GM18505 (cell line): ENCODE measurements around the gene CNKSR3.

ENCODE experiments used
- ATAC-seq: cut with Tn5 transposase; IDR thresholded peaks from one replicate; pipeline ENCODE4 v1.9.1; 2021; ENCODE audit not compliant: unreplicated experiment
- POLR2A ChIP-seq: IDR thresholded peaks from 4 replicates; pipeline ENCODE4 v1.6.1; 2011; ENCODE audit warnings: borderline replicate concordance; ENCODE audit not compliant: insufficient read depth, insufficient read length; ENCODE audit errors: extremely low read depth

Gene CNKSR3

GRCh38 chr6:154433477-154434241, 76.8 kb downstream of the CNKSR3 start:
- ATAC-seq = no peak
- no peak for TF ChIP-seq POLR2A

DNA sequence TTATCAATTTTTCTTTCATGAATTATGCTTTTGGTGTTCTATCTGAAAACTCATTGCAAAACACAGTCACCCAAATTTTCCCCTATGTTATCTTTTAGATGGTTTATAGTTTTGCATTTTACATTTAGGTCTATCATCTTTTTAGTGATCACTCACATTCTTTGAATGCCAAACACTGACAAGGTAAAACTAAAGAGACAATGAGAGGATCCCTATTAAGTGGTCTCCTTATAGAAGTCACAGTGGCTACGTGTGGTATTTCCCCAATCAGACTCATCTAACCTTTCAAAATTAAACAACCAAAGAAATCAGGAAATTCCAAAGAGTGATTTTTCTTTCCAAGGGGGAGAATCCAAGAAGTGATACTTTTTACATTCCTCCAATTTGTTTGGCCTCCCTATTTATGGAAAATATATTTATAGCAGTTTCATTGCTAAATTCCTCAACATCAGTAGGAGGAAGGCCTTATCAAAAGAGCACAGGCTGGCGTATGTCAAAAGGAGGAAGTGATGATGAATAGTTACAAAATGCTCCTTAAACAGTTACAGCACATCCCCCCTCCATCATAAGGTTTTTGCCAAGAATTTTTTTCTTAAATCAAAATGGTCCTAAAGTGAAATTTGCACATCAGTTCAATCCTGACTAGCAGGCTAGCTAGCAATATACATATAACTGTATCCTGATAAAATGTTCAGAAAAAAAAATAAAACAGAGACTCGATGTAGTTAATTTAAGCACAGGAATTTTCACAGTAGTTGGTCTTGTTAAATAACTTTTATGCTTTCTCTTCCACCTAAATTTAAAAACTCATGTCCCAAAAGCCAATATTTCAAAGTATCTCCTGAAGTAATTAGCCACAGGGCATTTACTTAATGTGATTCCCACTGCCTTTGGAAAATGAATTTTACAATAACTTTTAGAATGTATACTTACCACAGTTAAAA, 77.7 kb downstream of the CNKSR3 start:
- TF ChIP-seq POLR2A = no peak
- no peak for ATAC-seq

DNA sequence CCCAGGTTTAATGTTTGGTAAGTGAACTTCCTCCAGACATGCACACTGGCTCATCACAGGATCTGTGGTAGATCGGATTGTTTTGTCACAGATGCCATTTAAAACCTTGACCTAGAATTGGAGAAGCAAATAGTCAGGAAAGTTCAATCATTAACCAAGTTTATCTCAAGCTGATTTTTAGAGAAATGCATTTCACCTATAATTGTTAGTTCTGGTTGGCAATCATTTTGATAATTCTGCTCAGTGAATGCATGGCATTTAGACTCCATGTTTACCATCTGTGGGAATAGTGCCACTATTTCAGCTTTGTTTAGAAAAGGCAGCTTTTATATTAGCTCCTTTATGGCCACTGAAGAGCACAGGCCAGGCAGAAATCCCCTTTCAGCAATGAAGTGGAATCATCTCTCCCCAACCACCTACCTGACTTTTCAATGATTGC, 80.0 kb downstream of the CNKSR3 start:
- ATAC-seq = no peak
- no peak for TF ChIP-seq POLR2A

- TF ChIP-seq POLR2A = no peak
These were observed 80.8 kb downstream of the CNKSR3 start for GRCh38 chr6:154429711-154430110.

GRCh38 chr6:154428897-154429296, 81.6 kb downstream of the CNKSR3 start:
- no peak for TF ChIP-seq POLR2A
- ATAC-seq = no peak

More at GRCh38 chr6:154429711-154430110, 80.8 kb downstream of the CNKSR3 start:
- no peak for ATAC-seq

DNA sequence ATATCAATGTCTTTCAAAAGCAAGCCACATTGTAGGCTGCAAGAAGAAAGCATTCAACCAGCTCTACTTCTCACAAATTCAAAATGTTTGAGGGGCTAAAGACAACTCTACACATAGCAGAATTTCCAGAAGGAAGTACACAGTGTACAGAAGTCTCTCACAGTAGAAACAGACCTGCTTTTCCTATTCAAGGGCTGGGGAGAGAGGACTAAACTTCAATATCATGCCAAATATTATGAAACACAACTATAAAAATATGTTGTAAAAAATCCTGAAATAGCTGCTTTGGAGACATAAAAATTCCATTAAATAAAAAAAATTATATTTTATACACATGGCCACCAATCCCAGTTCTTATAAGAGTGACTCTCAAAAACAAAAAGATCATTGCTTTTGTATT, 83.0 kb downstream of the CNKSR3 start:
- TF ChIP-seq POLR2A = no peak
- no peak for ATAC-seq

GRCh38 chr6:154426997-154427396, 83.5 kb downstream of the CNKSR3 start:
- TF ChIP-seq POLR2A = no peak
- ATAC-seq = no peak

- TF ChIP-seq POLR2A = no peak
- no peak for ATAC-seq
These were observed 85.5 kb downstream of the CNKSR3 start for GRCh38 chr6:154425034-154425433.

DNA sequence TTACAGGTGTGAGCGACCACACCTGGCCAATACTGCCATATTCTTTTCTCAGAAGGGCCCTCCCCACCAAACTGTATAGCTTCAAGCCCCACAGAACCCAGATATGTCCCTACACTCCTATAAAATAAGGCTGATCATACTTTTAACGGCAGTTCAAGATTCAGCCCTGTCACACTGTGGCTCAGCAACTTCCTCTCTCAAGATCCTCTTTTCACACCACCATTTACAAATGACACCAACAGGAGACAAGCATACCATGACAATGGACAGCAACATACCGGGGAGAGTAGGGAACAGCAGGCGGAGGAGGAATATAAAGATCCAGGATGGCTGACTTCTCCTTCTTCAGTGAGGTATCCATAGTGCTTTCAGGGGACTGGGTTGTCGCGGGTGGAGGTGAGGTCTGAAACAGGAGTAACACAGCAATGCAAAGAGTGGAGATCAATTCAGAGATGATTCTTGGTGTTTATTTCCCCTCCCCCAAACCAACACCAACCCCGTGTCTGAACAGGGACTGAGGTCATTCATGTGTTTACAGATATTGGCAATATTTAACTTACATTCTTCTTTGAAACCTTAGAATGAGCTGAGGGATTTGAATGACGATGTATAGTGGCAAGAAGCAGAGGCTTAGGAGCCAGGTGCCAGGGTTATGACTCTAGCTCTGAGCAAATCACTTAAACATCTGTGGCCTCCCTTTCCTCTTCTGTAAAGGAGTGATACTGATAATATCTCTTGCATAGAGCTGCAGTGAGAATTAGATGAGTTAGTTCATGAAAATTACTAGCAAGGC, 96.3 kb downstream of the CNKSR3 start:
- ATAC-seq = peak; percentile 58
- no peak for TF ChIP-seq POLR2A

- ATAC-seq = no peak
- TF ChIP-seq POLR2A = no peak
These were observed 98.2 kb downstream of the CNKSR3 start for GRCh38 chr6:154412106-154412820.

GRCh38 chr6:154411076-154411475, 99.4 kb downstream of the CNKSR3 start:
- no peak for ATAC-seq
- no peak for TF ChIP-seq POLR2A

DNA sequence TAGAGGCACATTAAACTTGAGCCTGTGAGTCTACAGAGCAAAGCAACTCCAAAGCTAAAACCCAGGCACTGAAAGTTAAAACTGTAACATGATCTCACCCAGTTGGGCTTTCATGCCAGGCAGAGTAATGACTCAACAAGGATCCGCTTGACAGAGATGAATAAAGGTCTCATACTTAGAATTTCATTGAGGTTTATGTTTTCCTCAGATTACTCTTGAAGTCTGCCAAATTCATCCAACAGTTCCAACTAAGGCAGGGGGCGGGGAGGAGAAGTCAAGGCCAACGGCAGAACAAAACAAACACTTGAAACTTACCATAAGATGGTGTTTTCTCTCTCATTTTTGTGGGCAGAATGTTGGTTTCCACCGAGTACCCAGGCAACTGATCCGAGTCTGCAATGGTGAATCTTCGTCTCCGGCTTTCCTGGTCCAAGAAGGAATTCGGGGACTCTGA, 99.8 kb downstream of the CNKSR3 start:
- no peak for TF ChIP-seq POLR2A
- ATAC-seq = peak; percentile 47
